AML-193 (cell line): Measurements from ENCODE around the gene ADIPOR2.
"Not testable (repeated sequence)": the region's sequence is repeated elsewhere in the genome, so short reads cannot be mapped to it uniquely, and the experiment has no call there.

Experiments
- DNase-seq, 2 experiments: peaks; one replicate each; lab custom pipeline; 2025; lab: John Stamatoyannopoulos, UW

The ADIPOR2 gene

DNA sequence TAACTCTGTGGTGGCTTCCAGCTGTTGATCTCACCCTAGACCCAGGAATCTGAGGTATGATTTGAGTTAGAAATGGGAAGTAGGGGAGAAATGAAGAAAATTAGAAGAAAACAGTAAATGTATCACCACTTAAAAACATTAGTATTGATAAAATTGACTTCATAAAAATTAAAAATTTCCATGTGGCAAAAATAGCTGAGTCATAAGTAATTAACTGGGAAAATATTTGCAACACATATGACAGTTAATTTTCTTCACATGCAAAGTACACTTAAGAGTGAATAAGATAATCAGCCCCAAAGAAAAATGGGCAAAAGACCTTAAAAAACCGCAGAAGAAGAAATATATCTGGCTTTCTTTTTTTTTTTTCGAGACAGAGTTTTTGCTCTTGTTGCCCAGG lies 25.5 kb upstream of the ADIPOR2 start:
- no peak for DNase-seq

DNA sequence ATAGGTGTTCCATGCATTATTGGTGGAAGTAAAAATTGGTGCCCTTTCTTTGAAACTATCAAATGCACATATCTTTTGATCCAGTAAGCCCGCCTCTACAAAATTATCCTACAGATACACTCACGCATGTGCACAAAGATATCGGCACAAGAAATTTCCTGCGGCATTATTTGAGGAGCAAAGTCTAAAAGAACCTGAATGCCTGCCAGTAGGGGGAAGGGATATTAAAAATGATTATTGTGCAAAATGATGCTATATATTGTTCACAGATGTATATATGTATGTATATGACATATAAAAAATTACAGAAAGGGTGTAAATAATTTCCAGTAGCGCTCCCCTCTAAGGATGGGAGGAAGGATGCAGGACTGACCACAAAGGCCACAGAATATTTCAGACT lies 24.7 kb upstream of the ADIPOR2 start:
- no peak for DNase-seq

DNA sequence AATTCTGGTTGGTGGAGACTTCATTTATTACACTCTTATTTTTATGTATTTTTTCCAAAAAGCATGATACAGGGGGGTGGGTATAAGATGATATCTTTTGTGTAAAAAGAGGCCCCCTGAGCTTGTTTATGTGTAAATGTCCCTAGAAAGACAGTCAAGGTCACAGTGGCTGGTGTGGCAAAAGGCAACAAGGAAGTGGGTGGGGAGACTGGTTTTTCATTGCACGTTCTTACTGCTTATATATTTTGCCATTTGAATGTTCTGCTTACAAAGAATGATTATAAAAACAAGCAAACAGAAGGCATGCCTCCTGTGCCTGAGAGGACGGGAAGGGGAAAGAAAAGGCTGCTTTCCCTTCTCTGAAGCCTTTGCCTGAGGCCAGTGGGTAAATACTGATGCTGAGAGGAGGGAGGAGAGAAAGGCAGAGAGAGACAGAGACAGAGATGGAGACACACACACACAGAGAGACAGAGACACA lies 24.1 kb upstream of the ADIPOR2 start:
- peak; percentile 31 to 32 for DNase-seq

DNA sequence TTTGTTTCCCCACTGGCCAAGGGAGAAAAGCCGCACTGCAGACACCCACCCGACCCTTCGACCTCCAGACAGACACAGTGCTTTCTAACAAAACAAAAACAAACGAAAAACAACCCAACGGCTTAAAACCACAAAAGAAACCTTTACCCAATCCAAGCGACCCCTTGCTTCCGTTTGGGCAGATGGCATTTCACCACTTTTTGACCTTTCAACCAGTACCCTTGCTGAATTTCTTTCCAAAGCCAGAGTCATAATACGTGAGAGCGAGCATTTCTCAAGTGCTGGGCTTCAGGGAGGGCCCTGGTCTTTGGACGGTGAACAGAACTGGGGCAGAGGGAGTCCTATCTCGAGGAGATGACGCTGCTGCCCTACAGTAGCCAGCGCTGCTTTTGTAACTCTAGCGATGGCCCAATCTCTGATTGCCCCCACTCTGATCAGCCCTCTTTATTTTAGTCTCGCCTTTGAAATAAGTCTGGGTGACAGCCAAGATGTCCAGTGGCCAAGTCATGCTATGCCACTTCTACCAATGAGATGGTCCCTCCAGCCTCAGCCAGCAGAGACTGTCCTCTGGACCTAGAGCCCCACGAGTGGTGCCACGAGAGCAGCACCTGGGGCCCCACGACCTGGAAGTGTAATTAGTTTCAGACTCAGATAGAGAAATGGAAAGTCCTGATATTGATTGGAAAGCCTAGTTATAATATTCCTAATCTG lies 21.9 kb upstream of the ADIPOR2 start:
- peak; percentile 83 to 85 for DNase-seq

DNA sequence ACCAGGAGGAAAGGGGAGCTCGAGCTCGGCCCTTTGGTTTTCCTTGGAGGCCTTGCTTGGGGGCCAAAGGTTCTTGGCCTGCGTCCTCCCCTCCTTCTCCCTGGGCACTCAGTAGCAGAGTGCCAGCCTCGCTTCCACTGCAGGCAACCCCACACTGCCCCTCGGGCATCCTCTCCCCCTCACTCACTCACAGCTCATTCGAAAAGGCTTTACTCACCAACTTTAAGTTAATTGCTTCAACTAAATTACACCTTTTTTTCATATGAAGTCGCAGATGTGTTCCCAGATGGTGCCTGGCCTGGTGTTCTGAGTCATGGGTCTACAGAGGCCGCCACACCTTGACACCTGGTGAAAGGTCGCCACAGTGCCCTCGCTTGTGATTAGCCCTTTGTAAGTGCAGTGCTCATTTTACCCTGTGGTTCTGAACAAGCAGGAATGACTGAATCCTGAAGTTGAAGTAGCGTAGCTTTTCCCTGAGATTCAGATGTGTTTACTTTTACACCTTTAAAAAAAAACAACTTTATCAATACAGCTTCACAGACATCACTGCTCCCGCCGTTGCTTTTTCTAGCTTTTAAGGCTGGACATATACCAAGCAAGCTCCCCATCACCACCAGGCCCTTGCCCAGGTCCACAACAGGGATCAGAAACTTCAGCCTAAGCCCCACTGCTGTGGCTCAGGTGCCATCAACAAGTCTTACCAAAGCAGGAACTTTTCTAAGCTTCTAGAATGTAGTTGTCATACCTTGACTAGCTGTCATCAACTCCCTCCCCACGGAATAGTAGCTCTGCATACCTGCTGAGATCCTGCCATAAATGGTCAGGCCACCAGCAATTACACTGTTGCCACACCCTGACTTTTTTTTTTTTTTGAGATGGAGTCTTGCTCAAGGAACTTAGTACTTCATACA lies 20.3 kb upstream of the ADIPOR2 start:
- DNase-seq = no peak

DNA sequence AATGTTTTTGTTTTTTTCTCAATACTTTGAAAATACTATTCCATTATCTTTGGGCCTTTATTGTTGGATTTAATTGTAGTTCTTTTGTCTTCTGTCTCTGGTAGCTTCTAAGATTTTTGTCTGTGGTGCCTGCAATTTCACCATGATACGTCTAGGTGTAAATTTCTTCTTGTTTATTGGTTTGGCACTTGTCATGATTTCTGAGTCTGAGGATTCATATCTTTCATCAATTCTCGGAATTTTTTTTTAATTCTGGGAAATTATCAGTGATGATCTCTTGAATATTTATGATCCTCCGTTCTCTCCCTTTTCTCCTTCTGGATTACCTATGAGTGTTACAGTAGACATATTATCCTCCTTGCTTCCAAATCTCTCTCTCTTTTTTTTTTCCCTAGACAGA lies 14.8 kb upstream of the ADIPOR2 start:
- DNase-seq = no peak

DNA sequence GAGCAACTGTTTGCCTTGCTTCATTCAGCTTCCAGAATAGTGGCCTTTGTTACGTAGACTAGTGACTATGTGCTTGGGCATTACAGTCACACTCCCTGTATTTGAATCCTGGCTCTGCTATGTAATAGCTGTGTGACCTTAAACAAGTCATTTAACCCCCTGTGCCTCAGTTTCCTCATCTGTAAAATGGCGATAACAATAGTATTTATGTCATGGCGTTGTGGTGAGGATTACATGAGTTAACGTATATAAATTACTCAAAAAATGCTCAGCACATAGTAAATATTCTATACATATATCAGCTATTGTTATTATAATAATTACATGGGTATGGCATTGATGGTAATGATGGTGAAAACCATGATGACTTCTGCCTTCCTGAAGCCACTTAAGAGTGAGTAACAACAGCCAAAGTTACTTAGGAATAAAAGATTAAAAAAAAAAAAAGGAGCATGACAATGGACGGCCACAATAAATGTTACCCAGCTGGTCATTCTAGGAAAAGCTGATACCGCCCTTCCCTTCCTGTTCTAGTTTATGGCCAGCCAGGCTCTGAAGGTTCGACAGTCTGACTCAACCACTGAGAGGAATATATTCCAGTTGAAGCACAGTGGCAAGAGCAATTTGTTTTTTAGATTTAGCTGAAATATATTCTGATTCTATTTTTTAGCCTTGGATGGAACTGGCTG lies 9.9 kb upstream of the ADIPOR2 start:
- DNase-seq = no peak

DNA sequence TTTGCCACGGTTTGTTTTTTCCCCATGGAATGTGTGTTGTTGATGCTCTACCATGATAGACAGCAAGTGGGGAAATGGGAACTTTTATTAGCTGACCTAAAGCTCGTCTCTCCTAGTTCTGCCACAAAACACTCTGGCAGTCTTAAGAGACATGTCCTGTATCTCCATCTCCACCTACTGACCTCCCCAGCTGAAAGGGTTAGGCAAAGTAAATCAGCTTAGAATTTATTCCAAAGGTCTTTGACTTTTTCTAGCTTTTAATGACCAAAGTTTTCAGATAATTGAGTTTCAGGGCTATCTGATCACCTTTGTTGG lies 9.4 kb upstream of the ADIPOR2 start:
- DNase-seq = no peak

DNA sequence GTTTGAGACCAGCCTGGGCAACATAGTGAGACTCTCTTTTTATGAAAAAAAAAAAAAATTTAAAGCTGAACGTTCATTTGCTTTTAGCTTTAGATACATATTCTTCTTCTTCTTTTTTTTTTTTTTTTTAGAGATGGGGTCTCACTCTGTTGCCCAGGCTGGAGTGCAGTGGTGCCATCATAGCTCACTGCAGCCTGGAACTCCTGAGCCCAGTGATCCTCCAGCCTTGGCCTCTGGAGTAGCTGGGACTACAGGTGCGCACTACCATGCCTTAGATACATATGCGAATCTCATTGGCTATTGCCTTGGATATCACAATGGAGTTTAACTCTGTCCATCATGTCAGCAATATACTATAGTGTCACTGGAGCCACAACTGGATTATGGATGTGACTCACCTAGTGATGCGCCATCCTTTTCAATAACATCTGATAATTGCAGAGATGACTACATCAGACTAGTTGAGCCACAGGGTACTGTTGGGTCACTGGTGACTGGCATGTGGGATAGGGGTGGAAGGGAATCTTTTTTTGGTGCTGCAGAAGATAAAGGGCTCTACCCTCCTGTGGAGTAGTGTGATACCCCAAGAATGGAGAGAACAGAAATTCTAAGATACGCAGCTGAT lies 2.7 kb upstream of the ADIPOR2 start:
- DNase-seq = no peak

DNA sequence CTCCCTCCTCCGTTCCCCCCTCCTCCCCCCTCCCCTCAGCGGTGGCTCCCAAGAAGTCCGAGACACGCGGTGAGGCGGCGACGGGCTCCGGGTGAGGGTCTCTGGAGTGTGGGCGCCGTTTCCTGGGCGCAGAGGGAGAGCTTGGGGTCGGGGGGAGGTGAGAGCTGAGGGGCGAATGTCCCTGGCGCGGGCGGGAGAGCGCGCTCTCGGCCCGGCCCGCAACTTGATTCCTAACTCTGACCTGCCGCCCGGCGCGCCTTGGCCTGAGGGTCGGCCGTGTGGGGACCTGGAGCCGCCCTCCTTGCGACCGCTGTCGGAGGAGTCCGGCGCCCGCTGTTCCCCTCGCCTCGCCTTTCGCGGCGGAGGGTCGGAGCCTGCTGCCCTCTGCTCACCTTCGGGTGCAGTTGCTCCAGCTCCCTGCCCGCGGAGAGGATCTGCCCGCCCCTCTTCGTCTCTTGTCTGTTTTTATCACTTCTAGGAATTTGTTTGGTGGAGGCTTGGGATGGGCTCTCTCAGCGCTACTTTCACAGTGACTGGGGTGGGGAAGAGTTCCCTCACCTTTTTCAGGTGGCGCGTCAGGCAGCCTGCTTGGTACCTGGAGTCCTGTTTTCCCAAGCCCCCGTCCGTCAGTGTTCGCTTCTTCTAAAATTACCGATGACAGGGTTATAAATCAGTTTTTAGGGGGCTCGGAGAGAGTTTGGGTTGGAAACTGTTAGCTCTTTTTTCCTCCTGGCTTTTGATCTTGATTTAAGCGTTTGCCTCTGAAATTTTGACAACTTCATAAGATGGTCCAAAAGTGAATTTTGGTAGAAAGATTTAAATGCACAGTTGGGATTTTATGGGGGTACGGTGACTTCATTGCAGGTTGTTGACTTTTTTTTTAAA lies 495 bp downstream of the ADIPOR2 start:
- DNase-seq = no peak

DNA sequence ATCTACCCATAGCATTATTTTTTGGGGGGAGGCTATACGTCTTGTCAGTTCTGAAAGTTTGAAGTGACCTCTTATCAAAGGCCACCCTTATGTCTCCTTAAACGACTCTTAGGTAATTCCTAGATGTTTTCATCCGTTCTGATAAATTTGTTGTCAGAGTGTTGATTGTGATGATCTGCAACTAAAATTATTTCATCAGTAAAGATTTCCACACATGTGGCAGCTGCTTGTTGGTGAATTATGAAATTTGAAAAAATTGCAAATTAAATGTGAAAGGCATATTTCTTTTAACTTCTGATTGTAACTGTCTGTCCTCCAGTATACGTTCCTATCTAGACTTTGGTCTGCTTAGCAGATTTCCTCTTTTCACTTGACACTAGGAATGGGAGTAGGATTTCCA lies 1.4 kb downstream of the ADIPOR2 start:
- DNase-seq = peak in 1 of 2 experiments; percentile 26

DNA sequence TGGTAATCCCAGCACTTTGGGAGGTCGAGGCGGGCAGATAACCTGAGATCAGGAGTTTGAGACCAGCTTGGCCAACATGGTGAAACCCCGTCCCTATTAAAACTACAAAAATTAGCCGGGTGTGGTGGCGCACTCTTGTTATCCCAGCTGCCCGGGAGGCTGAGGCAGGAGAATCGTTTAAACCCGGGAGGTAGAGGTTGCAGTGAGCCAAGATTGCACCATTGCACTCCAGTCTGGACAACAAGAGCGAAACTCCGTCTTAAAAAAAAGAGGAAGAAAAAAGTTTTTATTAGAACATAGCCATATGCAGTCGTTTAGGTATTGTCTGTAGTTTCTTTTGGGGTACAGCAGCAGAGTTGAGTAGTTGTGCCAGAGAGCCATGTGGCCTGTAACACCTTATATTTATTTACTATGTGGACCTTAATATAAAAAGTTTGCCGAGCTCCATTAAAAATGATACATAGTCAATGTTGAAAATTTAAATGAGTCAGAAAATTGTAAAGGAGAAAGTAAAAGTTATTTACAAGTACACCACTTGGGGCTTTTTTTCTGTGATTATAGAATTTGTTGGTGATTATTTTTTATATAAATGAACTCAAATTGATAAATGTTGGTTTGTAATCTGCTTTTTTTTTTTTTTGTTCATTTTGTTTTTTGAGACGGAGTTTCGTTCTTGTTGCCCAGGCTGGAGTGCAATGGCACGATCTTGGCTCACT lies 2.2 kb downstream of the ADIPOR2 start:
- peak; percentile 73 for DNase-seq

DNA sequence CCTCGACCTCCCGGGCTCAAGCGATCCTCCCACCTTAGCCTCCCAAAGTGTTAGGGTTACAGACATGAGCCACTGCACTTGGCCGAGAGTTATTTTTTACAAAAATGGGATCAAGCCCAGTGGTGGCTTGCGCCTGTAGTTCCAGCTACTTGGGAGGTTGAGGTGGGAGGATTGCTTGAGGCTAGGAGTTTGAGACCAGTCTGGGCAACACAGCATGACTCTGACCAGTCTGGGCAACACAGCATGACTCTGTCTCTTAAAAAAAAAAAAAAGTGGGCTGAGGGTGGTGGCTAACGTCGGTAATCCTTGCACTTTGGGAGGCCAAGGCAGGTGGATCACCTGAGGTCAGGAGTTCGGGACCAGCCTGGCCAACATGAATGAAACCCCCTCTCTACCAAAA lies 4.2 kb downstream of the ADIPOR2 start:
- not testable (repeated sequence) for DNase-seq

DNA sequence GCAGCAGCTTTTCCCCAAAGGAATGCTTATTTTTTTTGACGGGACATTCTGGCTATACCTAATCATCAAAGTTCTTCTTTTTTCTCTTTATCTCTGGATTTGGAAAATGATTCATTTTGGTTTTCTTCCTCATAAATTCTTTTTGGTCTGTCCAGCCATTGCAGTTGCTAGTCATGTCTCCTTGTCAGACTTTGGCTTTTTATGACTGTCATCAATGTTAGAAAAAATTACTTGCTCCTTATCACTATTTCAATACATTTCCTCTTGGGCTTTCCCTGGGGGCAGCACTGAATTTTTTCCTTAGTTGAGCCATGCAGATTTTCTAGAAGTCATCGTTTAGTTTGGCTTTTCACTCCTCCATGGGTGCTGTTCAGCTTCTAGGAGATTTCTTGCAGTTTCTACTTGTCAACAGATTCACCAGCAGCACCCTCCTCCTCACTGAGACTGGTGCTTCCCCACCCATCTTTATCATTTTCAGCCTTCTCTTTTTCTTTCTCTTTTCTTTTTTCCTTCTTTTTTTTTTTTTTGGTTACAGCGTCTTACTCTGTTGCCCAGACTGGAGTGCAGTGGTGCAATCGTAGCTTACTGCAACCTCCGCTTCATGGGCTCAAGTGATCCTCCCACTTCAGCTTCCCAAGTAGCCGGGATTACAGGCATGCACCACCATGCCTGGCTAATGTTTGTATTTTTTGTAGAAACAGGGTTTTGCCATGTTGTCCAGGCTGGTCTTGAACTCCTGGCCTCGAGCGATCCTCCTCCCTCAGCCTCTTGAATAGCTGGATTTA lies 5.2 kb downstream of the ADIPOR2 start:
- no peak for DNase-seq

DNA sequence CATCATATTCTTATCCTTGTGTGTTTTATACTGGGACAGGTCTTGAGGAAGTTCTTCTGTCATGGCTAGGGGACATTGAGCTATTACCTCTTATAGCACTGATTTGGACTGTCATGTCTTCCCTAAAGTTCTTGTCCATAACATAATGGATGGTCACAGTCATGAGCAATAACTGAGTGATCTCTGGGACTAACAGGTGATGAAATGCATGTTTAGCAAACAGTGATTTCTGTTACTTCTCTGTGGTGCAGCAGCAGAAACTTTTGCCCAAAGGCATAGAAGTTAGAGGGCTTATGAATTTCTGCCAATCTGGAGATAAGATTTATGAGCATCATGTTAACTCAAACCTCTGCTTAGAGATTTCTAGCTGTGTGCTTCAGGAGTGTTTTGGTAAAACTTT lies 5.9 kb downstream of the ADIPOR2 start:
- DNase-seq = no peak

DNA sequence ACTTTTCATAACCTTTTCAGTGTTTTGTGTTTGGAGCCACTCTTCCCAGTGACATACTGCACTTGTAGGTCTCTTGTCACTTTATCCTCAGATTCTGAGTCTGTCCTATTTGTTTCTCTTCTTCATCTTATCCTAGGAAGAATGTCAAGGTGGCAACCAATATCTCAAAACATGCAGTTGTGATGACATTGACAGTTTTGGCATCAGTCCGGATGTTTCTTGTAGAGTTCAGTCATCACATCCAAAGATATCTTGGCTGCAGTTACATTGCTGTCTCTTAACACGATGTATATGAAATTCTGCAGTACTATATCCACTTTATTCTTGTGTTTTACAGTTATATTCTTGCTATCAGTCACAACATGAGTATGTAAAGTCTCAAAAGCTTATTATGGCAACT lies 6.4 kb downstream of the ADIPOR2 start:
- no peak for DNase-seq

DNA sequence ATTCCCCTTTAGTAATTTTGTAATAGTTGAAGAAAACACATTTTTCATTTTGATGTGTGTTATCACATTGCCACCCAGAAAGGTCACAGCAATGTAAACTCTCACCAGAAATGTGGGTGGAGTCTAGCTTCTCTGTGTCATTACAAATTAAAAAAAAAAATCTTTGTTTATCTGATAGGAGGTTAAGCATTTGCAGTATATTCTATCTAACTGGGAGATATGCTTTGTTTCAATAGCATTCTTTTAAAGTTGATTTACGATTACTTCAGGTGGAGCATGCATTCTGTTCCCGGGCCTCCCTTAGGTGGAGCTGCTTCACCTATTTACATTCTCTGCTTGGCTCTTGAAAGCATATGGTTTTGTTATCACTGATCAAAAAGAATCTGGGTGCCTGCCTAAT lies 7.8 kb downstream of the ADIPOR2 start:
- DNase-seq = no peak

DNA sequence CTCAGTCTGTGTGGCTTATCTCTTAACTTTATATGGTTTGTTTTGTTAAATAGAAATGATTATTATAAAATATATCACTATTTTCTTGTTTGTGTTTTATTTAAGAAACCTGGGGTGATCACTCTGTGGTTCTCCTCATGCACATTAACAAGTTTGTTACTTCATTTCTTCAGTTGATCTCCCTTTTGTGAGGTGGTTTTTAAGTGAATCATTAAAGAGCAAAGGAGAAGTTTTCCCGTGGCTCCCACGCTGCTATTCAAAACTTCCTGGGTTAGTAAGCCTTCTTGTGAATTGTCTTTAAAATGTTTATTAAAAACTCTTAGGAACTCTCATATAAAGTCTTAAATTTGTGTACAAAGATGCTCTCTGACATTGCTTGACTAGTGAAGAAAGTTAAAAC lies 11.8 kb downstream of the ADIPOR2 start:
- DNase-seq = no peak

DNA sequence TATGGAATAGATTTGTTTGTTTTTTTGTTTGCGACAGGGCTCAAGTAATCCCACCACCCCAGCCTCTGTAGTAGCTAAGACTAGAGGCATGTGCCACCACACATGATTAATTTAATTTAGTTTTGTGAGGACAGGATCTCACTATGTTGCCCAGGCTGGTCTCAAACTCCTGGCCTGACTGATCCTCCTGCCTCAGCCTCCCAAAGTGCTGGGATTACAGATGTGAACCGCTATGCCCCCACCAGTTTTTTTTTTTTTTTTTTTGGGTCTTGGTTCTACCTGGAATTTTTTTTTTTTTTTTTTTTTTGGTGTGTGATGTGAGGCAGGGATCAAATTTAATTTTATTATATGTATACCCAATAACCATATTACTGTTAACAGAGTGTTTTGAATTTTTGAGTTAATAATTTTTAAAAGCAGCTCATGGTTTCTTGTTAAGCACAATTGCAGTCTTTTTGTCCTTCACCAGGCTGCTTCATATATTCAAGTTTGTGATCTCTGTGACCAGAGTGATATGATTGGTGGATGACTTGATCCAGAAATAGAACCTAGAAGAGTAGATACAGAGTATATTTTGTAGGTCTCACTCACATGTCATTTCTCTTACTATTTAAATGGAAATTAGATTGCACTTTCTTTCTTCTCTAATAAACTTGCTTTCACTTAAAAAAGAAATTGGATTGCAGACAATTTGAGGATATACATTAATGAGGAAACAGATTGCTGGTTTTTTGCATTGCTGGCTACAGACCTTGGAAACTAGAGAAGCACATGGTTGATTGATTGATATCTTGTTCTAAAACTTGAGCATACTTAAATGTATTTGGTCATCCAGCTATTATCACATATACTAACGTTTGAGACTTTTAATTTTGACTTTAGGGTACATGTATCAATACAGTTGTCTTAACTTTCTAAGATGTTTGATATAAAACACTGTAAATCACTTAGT lies 13.2 kb downstream of the ADIPOR2 start:
- DNase-seq = no peak
